NCI-H460 (cell line): Measurements from ENCODE around the gene AKAP1. TPM values are rescaled to one million over a fixed set of nuclear protein-coding genes. Genes with fewer than 3 reads are reported as not detected.

Experiments
- DNase-seq: peaks from one replicate; pipeline ENCODE4 v3.0.0-alpha.2; 2016; ENCODE audit warnings: low read depth; ENCODE audit errors: extremely low read depth
- total RNA-seq: library from RNA; depleted of rRNA; stranded (reverse); fragments of >200 nt; shearing (Covaris generic); gene quantifications from 2 replicates; pipeline ENCODE4 v1.2.3, GENCODE V29; 2014

The AKAP1 gene
- total RNA-seq, 1 experiment from 2014 or later, result 22.0 TPM

- DNase-seq, result peak; percentile 34
Observed at GRCh38 chr17:57121308-57122042, 36.4 kb downstream of the AKAP1 start.

DNA sequence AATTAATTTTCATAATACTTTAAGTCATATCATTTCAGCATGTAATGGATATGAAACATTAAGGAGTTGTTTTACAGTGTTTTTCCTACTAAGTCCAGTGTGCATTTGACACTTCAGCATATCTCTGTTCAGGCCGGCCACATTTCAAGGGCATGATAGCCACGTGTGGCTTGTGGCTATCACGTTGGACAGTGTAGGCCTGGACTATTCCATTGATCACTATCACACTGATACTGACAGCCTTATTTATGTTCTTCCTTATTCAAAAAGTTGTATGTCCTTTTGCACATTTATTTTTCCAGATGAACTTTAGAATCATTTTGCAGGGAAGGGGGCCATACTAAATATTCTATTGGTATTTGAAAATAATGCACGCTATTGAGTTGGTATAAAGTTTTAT is 39.0 kb downstream of the AKAP1 start:
- no peak for DNase-seq

GRCh38 chr17:57125406-57125805 is 40.4 kb downstream of the AKAP1 start:
- no peak for DNase-seq

GRCh38 chr17:57125866-57126265 is 40.8 kb downstream of the AKAP1 start:
- no peak for DNase-seq

- DNase-seq, result peak; percentile 82
Observed at GRCh38 chr17:57130708-57131461, 45.8 kb downstream of the AKAP1 start.

DNA sequence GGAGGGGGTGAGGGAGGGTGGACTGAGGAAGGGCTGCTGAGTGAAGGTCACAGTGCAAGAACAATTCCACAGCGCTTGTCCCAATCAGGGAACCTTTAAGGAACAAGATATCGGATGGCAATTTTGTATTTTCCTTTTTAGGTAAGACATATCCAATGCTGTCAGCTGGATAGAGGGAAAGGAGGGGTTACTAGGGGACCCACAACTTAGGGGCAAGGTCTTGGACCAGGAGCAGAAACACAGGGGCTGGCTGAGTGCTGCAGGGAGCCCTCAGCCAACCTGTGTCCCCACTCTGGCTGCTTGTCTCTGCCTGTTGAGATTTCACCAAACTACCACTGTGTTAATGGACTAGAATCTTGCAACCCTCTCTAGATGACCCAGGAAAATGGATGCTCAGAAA is 47.6 kb downstream of the AKAP1 start:
- no peak for DNase-seq

- DNase-seq, result no peak
Observed at GRCh38 chr17:57133486-57133885, 48.4 kb downstream of the AKAP1 start.

DNA sequence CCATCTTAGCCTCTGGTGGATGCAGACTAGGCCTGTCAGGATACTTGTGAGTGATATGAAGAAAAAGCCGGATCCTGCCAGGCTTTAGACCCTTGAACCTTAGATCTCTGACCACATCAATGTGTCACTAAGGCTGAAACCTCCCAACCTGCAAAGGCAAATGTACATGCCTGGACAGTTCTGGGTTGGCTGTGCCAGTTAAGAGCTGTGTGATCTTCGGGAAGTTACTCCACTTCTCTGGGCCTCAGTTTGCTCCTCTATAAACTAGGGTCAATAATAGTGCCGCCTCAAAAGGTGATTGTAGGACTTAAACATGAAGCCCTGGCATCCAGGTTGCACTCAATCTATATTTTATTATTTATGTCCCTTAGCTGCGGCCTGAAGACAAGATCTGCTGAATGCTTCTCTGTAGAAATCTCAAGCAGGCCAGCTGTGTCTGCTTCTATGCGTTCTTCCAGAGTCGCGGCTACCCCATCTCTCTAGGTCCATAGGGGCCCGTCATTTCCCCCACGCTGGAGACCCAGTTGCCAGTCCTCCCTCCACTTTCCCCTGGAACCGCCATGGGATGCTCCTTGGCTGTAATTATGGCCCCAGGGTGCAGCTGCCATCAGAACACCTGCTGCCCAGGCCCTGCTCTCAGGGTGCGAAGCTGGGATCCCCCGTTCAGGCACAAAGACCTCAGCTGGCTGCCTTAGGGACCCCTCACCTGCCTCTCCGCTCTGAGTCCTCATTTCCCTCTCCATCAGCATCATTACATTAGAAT is 50.2 kb downstream of the AKAP1 start:
- DNase-seq, result no peak

- no peak for DNase-seq
Observed at GRCh38 chr17:57135789-57136291, 50.8 kb downstream of the AKAP1 start.

DNA sequence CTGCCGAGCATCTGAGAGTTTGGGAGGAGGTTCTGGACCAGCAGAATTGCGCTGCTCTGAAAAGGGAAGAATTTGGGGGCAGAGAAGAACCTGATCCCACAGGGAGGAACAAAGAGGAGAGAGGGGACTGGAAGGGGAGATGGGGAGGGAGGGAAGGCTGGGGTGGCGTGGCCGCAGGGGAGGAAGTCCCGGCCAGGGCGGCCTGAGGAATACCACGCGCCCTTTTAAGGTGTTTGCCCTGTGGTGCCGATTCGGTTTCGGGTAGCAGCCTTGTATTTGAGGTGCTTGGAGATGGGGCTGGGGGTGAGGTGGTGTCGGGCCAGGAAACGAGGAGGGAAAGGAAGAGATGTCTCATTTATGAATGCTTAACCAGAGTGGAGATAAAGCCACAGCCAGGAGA is 51.3 kb downstream of the AKAP1 start:
- no peak for DNase-seq

DNA sequence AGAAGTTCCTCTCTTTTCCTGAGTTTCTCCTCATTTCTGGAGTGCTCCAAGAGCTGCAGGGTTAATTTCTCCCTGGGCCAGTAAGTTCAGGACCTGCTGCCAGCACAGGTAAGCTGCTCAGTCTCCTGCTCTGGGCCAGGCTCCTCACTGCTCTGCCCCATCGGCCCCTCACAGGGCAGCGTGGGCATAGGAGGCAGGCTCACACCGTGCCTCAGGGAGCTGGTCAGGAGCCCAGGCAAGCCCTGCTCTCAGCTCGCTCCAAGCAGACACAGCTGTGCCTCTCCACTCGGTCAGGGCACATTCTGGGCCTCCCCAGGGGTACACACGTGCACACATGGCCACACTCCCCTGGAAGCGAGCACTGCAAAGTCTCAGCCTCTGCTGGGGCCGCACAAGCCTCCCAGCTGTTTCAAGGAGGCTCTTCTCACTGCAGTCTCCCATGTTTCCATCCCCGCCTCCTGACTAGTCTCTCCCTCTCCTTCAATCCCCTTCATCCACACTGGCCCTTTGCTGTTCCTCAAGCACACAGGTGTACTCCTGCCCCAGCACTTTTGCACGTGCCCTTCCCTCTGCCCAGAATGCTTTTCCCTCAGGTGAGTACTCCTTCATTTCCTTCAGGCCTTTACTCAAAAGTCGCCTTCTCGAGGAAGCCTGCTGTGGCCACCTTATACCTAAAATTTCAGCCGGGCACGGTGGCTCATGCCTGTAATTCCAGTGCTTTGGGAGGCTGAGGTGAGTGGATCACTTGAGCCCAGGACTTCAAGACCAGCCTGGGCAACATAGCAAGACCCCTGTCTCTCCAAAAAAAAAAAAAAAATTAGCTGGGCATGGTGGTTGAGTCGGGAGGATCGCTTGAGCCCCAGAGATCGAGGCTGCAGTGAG is 53.2 kb downstream of the AKAP1 start:
- DNase-seq, result no peak

DNA sequence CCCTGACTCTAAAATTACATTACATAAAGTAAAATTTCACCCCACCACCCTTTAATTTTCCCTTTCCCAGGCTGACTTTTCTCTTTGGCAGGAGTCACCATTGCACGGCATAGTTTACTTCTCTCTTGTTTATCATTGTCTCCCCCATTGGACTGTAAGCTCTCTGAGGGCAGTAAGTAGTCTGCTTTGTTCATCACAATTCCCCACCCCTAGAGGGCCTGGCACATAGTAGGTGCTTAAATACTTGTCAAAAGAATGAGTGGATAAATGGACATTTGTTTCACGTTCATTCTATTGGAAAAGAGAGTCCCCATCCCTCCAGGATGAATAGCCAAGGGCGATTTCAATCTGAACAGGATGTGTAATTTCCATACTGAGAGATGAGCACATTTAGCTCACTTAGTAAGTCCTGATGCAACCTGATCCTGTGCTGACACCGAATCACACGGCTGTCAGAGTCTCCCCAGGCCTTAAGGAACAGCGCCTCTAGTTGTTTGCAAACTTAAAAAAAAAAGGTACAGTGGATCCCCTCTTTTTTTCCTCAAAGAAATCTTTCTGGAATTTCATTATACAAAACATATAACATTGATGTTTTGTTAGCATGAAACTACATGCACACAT is 54.0 kb downstream of the AKAP1 start:
- DNase-seq, result no peak

DNA sequence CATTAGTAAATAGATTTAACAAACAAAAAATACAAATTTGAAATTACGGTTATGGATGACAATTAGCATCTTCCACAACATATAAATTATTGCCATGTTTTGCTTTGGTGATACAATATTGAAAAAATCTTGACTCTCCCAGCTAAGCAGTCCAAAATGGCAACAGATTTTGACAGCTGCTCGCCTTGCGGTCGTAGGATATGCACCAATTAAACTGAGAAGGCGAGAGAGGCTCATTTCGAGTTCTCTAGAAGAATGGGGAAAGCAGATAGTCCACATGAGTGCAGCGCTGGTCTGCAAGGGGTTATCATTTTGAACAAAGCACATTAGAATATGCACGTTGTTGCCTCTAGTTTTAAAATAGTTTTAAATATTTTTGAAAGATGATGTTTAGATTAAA is 55.3 kb downstream of the AKAP1 start:
- DNase-seq, result no peak

DNA sequence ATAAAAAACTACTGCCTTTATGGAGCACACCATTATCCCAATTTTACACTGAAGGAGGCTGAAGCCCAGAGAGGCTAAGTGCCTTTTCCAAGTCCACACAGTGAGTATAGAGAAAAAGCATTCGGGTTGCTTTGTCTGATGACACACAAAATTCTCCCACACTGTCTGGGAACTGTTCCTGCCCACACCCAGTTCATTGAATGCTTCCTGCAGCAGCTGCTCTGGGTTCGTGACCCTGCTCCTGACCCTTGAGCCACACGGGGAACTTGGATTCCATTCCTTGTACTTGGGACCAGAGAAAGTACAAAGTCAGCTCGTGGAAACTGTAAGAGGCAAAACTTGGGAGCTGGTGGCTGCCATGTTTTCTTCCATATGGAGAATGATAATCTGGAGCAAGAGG is 57.9 kb downstream of the AKAP1 start:
- no peak for DNase-seq

GRCh38 chr17:57143361-57143760 is 58.3 kb downstream of the AKAP1 start:
- DNase-seq, result no peak

DNA sequence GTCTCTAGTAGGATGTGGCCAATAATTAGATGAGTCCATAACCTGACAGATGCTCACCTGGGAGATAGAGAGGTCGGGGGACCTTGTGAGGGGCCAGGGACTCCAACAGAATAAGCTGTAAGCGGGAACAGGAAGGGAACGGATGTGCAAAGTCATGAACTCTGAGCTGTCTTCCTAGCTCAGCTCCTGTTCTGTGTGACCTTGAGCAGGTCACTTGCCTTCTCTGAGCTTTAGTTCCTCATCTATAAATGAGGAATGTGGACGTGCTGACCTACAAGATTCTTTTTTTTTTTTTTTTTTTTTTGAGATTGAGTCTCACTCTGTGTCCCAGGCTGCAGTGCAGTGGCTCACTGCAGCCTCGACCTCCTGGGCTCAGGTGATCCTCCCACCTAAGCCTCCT is 58.9 kb downstream of the AKAP1 start:
- DNase-seq, result no peak

DNA sequence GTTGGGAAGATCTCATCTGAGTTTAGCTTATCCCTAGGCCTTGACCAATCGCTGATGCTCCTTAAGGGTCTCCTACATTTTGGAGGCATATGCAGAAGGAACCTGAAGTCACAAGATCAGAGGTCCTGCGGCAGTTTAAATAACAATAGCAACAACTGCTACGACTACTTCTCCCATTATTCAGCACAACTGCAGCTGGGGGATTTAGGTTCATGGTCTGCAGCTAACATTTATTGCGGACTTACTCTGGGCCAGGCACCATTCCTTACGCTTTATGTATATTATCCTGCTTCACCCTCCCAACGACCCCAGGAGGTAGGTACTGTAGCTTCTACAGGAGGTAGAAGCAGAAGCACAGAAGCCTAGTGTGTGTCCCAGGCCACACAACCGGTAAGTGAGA is 59.5 kb downstream of the AKAP1 start:
- DNase-seq, result no peak

- no peak for DNase-seq
Observed at GRCh38 chr17:57145347-57145746, 60.3 kb downstream of the AKAP1 start.

DNA sequence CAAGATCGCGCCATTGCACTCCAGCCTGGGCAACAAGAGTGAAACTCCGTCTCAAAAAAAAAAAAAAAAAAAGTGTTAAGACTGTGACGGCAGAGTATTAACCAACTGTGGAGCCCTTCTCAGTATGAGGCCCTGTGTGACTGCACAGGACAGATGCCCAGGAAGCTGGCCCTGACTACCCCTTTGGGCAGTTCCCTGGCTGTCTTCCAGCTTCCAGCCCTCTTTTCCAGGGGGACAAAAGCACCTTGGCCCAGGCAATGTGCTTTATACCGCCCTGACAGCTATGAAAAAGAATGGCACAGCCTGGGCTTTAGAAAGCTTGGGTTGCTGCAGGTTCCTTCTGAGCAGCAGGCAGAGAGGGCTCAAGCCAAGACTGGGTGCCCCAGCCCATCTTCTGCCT is 61.2 kb downstream of the AKAP1 start:
- no peak for DNase-seq

GRCh38 chr17:57151798-57152197 is 66.8 kb downstream of the AKAP1 start:
- DNase-seq, result no peak
